Activated CD4-positive, alpha-beta T cell treated with anti-CD3 and anti-CD28 coated beads, Interleukin-2, amount 50 U/mL, for 48 hours (primary cell): ENCODE results near the gene KRTDAP.

Experiments
- DNase-seq, 2 experiments: peaks; one replicate each; pipeline ENCODE4 v3.0.0-alpha.2; 2020

KRTDAP gene

DNA sequence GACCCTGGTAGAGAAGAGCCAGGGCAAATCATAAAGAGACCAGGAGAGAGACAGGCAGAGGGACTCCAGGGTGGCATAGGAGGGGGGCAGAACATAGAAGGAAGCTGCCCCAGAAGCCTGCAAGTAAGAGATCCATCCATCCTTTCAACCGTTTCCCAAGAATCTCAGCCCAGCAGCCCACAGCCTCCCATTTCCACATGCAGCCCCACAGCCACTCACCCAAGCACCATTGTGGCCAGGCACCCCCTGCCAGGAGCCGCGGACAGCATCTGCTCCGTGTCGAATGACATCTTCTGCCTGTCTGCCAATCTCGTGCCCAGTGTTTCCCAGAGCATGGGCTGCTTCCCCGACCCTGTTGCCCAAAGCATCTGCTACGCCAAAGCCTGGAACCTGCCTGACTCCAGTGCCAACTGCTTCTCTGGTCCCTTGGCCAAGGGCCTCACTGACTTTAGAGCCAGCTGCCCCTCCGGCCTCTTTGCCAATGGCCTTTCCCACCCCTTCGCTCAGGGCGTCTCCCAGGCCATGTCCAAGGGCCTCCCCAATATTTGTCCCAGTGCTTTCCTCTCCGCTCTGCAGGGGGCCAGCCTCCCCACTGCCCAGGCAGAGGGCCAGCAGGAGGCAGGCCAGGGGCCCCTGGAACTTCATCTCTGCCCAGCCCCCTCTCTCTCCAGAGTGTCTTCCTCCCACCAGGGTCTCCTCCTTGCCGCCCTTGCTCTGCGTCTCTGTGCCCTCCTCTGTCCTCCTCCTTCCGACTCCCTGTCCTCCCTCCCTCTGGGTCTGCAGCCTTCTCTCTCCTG is 22.8 kb upstream of the KRTDAP start:
- DNase-seq: no peak

DNA sequence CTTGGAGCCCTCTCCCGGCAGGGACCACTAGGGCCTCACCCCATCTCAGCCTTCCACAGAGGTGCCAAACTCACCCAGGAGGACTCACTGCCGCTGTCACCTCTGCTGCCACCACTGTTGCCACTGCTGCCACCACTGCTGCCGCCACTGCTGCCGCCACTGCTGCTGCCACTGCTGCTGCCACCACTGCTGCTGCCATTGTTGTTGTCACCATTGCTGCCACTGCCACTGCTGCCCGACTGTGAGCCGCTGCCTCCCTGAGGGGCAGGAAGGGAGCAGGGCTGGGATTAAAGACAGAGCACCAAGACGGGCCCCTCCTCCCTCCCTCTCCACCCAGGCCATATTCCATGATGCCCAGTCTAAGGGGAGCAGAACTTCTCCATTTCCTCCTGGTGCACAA is 21.1 kb upstream of the KRTDAP start:
- no peak for DNase-seq

DNA sequence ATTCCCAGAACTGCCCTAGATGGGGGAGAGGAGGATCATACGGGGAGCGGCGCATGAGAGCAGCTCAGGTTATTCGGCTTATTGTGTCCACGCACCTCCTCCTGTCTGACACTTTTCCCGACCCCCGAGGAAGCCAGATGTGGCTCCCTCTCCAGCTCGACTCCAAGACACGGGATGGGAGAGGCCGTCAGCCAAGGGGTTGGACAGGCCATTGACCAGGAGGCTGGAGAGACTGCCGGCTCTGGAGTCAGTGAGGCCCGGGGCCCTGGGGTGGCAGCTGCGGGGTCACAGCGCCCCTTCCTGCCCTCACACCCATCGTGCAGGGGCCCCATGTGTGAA is 20.3 kb upstream of the KRTDAP start:
- DNase-seq: no peak

DNA sequence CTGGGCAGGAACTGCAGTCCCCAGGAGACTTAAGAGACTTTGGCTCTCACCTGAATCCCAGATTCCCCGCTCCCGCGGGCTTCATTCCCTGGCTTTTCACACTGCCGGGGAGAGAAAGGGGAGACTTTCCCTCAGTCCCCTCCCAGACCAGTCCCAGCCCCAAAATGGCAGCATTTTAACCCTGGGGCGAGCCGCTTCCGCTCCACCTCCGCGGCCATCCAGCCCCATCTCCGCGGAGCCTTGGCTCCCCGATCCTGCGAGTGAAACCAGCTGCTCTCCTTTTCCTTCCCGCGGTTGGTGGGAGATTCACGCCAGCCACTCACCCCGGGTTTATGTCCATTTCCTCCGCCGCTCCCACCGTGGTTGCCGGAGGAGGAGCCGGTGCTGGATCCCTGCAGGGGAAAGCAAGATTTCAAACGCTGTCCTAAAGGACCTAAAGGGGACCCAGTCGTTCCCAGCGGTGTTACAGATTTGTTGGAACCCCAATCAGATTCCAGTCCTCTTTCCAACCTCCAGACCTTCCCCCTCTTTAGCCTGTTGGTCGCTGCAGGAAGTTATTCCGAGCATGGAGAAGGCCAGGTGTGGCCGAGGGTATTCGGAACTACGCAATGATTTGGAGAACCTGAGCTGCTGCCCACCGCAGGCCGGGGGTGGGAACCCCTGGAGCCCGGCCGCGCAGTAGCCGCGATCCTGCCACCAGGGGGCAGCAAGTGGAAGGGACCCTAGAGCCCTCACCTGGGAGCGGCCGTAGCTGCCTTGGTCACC is 19.8 kb upstream of the KRTDAP start:
- DNase-seq: peak; percentile 83 to 86

DNA sequence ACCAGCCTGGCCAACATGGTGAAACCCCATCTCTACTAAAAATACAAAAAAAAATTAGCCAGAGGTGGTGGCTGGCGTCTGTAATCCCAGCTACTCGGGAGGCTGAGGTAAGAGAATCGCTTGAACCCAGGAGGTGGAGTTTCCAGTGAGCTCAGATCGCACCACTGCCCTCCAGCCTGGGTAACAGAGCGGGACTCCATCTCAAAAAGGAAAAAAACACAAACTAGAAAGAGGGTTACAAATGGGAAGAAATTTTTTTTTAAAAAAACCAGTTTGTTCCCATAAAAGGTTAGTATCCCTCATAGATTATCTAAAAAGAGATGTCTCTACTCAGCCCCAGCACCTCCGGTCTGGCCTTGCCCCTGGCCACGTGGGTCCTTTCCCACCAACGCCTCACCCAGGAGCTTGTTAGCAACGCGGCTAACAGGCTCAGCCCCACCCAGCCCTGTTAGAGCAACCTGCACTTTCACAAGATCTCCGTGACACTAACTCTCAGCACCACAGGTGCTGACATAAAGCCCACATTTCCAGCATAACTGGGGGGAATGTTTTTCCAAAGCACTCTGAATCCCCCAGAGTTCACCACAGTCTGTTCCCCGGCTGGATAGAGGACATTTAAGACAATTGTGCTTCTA is 18.9 kb upstream of the KRTDAP start:
- DNase-seq: peak; percentile 26 to 43

DNA sequence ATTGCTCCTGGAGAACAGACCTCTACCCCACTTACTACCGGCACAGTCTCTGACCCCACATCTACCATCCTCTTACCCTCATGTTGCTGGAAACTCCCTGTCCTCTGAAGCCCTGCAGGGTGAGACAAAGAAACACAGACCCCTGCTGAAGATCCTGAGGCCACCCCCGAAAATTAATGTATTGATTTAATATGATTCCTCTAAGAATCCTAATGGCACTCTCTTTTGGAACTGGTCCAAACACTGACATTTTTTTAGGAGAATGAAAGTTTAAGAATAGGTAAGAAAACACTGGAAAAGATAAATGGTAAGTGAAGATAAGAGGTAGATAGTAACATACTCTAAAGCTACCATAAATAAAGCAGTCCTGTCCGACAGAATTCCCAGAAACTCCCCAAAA is 17.9 kb upstream of the KRTDAP start:
- no peak for DNase-seq

DNA sequence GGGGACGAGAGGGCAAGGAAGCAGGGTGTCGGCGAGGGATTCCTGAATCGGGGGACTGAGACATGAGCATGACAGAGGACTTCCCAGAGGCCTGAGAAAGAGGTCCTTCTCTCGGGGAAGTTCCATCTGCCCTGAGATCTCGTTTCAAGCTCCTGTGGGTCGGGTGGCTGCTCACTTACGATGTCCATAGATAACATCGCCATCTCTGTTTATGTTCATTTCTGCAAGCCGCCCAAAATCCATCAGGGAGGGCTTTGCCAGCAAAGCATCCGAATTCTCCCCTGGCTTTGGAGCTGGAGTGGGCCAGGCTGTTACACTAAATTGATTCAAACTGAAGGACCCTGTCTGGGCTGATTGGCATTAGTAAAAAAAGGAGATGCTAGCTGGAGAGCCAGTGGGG is 17.3 kb upstream of the KRTDAP start:
- no peak for DNase-seq

DNA sequence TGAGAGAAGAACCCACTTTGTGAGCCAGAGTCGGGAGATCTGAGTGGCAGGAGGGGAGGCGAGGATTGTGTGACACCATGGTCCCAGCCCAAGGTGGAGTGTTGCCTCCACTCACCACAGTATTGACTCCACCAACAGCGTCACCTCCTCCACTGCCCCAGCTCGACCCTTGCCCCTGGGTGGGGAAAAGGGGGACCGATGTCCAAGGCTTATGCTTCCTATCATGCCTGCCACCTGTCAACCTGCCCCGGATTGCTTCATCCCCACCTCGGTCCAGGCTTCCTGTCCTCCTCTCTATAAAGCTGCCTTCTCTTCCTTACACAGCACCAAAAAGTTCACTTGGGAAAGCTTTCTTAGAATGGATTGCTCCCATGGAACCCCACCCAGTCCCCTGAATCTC is 15.7 kb upstream of the KRTDAP start:
- no peak for DNase-seq

DNA sequence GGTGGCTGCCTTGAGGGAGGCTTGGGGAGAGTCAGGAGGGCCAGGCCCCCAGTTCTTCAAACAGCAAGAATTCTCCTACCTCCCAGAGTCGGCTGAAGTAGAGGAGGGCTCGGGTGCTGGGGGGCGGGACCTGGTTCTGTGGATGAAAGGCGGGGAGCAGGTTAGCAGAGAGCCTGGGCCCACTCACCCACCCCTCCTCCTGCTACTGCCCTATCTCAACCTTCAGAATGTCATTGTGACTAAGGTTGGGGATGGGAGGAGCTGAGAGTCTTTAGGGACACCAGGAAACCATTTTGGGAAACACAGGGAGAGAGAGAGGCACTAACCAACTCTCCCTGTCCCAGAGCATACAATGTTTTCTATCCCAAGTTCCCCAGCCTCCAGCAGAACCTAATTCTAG is 12.5 kb upstream of the KRTDAP start:
- DNase-seq: no peak

DNA sequence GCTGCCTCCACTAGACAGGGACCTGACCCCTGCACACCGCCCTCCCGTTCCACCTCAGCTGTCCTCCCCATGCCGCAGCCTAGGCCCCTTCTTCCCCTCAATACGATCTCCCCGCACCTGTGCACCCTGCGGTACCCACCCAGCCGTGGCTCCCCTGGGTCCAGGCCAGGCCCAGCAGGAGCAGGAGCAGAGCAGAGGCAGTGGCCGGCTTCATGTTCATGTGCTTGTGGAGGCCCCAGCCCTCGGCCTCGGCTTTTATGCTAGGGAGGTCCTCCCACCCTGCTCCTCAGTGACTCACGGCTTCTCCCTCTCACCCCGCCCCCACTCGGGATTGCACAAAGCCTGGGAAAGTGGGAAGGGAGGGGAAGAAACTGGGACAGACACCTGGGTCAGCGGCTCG is 11.4 kb upstream of the KRTDAP start:
- DNase-seq: no peak

DNA sequence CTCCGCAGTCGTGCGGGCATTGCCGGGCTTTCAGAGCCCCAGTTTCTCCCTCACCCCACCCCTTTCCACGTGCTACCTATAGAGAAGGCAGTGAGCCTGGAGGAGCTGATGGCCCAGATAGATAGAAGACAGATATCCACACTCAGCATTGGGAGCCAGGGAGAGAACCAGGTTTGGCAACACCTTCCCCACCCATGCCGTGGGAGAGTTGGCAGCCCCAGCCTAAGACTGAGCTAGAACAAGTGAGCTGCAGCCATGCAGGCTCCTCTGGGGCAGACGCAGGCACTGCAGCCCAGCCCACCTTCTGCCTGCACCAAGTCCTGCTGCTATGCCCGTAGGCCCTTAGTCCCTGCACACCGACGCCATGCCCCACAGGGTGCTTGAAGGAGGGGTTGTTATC is 10.3 kb upstream of the KRTDAP start:
- DNase-seq: no peak

DNA sequence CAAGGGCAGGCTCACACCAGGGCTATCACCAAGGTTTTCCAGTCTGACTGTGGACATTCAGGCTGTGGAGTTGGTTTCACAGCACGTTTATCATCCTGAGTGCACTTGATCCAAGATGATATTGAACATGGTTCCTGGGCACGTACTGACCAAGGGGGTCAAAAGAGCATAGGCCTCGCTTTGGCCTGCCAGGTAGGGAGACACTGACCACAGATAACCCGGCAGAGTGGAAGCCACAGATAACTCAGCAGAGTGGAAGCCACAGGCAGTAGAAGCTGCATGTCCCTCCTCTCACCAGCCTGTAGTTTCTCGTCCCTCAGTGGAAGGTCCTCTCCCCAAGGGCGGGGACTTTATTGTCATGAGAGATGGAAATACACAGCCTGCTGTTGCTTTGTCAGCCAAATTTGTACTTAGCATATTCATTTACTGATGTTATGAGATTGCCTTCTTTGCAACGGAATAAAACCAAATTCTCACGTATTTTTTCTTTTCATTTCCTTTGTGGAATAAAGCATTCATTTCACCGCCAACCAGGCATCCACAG is 8.8 kb upstream of the KRTDAP start:
- no peak for DNase-seq

DNA sequence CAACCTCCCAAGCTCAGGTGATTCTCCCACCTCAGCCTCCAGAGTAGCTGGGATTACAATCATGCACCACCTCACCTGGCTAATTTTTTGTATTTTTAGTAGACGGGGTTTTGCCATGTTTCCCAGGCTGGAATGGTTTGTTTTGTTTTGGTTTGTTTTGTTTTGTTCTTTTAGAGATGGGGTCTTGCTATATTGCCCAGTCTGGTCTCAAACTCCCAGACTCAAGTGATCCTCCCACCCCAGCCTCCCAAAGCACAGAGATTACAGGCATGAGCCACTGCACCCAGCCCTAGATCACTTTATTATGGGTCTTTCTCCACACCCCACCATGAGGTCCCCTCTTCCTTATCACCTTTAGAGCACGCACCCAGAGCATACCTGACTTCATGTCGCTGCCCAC is 8.0 kb upstream of the KRTDAP start:
- no peak for DNase-seq

DNA sequence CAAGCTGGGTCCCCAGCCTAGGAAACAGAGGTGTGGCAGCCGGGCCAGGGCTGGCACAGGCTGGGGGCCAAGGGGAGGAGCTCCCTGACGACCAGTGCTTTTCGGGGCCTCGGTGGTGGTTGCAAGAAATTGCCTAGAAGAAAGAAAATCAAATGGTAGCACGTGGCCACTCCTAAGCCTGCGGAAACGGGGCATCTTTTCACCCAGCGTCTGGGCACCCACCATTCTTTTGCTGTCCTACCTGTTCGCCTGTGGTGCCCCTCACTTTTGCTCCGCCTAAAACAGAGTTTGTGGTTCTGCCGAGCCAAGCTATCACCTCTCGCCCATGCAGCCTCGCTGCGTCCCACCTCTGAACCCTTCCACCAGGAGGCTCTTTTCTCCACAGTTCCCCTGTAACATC is 7.1 kb upstream of the KRTDAP start:
- DNase-seq: no peak

DNA sequence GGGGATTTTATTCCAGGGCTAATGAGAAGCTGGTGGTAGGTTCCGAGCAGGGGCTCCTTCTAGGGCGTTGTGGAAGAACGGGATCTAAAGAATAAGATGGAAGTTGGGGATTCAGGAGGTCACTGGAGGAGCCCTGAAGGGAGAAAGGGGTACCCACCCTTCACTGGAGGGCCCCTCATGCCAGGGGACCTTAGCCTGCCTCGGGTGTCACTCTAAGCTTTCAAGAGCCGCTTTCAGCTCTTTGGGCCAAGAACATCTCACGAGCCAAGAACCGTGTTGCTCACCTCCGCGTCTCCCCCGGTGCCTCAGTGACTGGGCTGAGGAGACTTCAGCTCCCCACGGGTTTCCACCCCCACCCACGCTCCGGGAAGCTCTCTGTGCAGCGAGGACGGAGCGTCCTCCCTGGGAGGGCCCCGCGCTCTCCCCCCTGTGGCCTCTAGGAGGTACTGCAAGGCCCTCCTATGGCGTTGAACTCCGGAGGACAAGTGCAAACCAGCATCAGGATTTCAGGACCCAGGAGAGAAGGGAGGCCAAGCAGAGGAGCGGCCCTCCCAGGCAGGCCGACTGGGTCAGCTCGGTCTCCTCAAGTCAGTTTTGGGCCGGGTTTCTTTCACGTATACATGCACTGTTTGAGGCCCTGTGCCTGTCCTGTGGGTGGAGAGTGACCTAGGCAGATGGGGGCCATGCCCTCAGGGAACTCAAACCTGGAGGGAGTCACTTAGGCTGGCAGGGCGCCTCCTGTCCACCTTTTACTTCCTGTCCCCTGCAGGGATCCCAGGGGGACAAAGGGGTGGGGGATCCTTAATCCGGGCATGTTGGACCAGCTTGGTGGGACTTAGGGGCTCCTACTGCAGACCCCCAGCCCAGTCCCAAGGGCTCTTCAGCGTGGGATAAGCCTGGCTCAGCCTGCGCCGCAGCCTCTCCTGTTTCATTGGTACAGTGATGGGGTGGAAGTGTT is 5.1 kb upstream of the KRTDAP start:
- DNase-seq: peak; percentile 81 to 84

DNA sequence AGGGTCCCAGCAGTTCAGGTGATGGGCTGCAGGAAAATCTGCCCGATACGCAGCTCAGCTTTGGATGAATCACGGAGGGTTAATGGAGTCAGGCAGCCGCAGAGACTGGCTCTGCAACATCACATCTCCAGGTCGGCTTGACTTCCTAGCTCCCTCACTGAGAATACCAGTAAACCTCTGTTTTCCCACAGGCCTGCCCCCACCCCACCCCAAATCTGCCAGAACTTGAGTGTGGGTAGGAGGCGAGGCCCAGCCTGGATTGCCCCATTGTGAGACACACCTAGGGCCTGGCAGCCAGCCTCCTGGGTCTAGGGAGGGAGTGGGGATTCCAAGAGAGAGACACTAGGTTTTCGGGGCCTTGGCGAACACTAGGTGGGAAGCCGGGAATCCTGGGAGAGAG is 3.7 kb upstream of the KRTDAP start:
- DNase-seq: no peak

DNA sequence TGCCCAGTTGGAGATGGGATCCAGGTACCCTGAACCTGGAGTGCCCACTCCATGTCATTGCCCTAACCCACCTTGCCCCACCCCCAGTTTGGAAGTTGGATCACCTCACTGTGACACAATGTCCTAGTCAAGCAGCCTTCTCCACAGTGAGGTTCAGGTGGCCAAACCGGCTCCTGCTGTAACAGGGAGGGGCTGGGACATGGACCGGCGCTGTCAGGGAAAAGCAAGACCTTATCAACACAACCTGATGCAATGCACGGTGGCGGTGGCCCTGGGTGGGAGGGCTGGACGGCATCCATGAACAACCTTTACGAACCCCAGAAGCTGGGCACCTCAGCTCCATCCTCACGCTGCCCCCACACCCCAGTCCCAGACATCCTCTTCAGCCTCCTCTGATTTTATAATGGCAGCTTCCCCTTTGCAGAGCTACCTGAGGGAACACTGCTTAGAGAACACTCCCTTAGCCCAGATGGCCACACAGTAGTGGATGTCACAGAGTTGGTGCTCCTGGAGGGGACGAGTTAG is 1.6 kb upstream of the KRTDAP start:
- no peak for DNase-seq

DNA sequence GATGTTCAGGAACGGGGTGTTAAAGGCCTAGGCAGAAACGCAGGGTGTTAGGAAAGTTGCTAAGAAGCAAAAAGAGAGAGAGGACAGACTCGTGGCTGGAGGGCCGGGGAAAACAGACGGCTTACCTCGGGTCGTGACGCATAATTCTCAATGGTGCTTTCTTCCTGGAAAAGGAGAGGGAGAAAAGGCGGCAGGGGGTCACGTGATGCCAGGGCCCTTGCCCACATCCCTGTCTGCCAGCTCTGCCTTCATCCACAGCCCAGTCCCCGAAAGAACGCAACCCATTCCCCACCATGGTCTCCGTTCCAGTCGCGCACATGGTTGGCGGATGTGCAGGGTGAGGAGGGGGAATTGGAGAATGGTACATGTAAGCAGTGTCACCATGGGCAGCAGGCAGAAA is 1.6 kb downstream of the KRTDAP start:
- DNase-seq: no peak

DNA sequence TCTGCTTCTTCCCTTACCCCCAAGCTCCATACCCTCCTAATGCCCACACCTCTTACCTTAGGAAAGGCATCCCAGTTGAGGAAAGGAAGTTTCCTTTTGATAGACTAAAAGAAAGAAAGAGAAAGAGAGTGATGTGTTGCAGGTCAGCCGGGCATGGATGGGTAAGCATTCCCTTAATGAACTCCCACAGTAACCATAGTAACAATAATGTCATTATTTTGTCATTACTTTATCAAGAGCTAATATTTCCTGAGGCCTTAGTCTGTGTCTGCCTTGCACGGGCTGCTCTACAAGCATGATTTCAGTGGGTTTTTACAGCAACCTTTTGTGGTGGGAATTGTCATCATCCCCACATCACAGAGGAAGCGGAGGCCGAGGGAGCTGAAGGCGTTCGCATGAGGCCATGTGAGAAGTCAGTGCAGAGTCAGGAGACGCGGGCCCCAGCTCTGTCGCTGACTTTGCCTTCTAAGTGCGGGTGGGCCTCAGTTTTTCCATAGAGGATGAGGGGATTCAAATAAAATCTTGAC is 2.5 kb downstream of the KRTDAP start:
- no peak for DNase-seq

DNA sequence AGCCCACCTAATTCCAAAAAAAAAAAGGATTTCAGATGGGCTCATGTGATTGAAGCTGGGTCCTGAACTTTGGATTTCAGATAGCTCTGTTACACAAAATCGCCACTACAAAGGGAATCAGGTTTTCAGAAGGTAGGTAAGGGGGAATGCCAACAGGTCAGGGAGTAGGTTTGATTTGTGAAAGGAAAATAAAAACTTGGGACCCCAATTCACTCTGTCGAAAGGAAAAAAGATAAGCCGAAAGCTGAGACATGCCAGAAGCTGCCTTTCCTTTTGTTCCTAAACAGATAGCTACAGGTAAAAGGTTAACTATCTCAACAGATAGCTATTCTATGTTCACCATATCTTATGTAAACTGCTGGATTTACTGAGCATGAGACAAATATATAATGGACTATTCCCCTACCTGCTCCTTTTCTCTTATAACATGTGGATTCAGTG is 4.0 kb downstream of the KRTDAP start:
- no peak for DNase-seq

DNA sequence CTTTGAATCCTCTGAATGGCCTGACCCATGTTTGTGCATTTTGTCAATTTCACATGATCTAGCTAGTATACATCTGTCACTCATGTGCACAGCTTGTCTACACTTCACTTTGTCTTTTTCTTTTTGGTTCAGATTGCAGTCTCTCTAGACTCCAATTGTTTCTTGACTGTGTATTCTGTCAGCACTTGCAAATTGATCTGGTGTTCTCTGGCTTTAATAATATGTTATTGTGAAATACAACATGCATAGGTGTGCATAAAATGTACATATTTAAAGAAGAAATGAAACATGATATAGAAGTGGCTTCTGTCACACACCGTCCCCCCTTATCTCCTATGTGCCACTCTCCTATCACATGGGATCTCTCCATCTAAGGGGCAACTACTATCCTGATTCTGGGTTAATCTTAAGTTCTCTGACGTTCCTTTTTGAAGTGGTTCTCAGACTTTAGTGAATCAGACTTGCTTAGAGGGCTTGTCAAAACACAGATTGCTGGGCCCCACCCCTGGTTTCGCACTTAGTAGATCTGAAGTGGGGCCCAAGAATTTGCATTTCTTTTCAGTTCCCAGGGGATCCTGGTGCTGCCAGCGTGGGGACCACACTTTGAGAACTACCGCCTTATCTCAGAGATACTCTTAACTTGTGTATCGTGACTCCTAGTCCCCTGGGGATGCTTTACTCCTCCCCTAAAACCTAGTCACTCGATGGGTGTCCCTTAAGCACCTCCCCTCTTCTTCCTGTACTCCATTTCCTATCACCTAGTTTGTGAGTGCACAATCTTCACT is 5.8 kb downstream of the KRTDAP start:
- peak in 1 of 2 experiments; percentile 16 for DNase-seq
